Ishikawa (cell line): ENCODE results near the gene SH3BP5L.

Source experiments
- CEBPB ChIP-seq: IDR thresholded peaks from 2 replicates; pipeline ENCODE4 v1.6.1; 2012
- CREB1 ChIP-seq: IDR thresholded peaks from 2 replicates; pipeline ENCODE4 v1.6.1; 2012; ENCODE audit warnings: low read depth
- EGR1 ChIP-seq: IDR thresholded peaks from 2 replicates; pipeline ENCODE4 v1.6.1; 2012
- EP300 ChIP-seq: IDR thresholded peaks from 2 replicates; pipeline ENCODE4 v1.6.1; 2012; ENCODE audit warnings: borderline replicate concordance
- FOXM1 ChIP-seq: IDR thresholded peaks from 2 replicates; pipeline ENCODE4 v1.6.1; 2012; ENCODE audit warnings: low read depth, borderline replicate concordance
- MAX ChIP-seq: IDR thresholded peaks from 2 replicates; pipeline ENCODE4 v1.6.1; 2012
- NFIC ChIP-seq: IDR thresholded peaks from 2 replicates; pipeline ENCODE4 v1.6.1; 2012
- RAD21 ChIP-seq: IDR thresholded peaks from 2 replicates; pipeline ENCODE4 v1.6.1; 2012; ENCODE audit warnings: low read depth
- REST ChIP-seq: IDR thresholded peaks from 2 replicates; pipeline ENCODE4 v1.6.1; 2012; ENCODE audit warnings: low read depth, mild to moderate bottlenecking
- TAF1 ChIP-seq: IDR thresholded peaks from 2 replicates; pipeline ENCODE4 v1.6.1; 2012; ENCODE audit warnings: low read depth, mild to moderate bottlenecking
- TCF12 ChIP-seq: IDR thresholded peaks from 2 replicates; pipeline ENCODE4 v1.6.1; 2012; ENCODE audit warnings: low read depth
- TEAD4 ChIP-seq: IDR thresholded peaks from 2 replicates; pipeline ENCODE4 v1.6.1; 2012
- USF1 ChIP-seq: IDR thresholded peaks from 2 replicates; pipeline ENCODE4 v1.6.1; 2012
- YY1 ChIP-seq: IDR thresholded peaks from 2 replicates; pipeline ENCODE4 v1.6.1; 2012; ENCODE audit warnings: low read depth
- ZBTB7A ChIP-seq: IDR thresholded peaks from 2 replicates; pipeline ENCODE4 v1.6.1; 2012; ENCODE audit warnings: low read depth

SH3BP5L gene

GRCh38 chr1:248837045-248837780, 11.5 kb upstream of the SH3BP5L start:
- TF ChIP-seq CEBPB: no peak
- no peak for TF ChIP-seq YY1

GRCh38 chr1:248834343-248834940, 8.7 kb upstream of the SH3BP5L start:
- TF ChIP-seq TCF12 (no peak), YY1 (no peak), TAF1 (no peak), CREB1 (no peak), USF1 (no peak), MAX (no peak), CEBPB (no peak), NFIC (no peak), ZBTB7A (no peak), RAD21 (no peak)

GRCh38 chr1:248831842-248832241, 6.1 kb upstream of the SH3BP5L start:
- TF ChIP-seq EP300 (no peak), RAD21 (no peak), EGR1 (no peak), TCF12 (no peak), MAX (no peak), REST (no peak), FOXM1 (no peak), NFIC (no peak), TAF1 (no peak), ZBTB7A (no peak), USF1 (no peak), CREB1 (no peak), TEAD4 (no peak), CEBPB (no peak), YY1 (no peak)

GRCh38 chr1:248828845-248829244, 3.1 kb upstream of the SH3BP5L start:
- TF ChIP-seq CEBPB (no peak), YY1 (no peak), EGR1 (no peak), NFIC (no peak), REST (no peak), RAD21 (no peak), CREB1 (no peak), MAX (no peak), ZBTB7A (no peak), EP300 (no peak), TAF1 (no peak), USF1 (no peak), TEAD4 (no peak), TCF12 (no peak), FOXM1 (no peak)

GRCh38 chr1:248825573-248825908, 174 bp downstream of the SH3BP5L start:
- TF ChIP-seq TAF1: no peak
- TF ChIP-seq YY1: no peak
- TF ChIP-seq TEAD4: no peak
- no peak for TF ChIP-seq FOXM1
- no peak for TF ChIP-seq CEBPB
- no peak for TF ChIP-seq MAX
- no peak for TF ChIP-seq RAD21
- no peak for TF ChIP-seq CREB1
- no peak for TF ChIP-seq EP300
- TF ChIP-seq EGR1: no peak
- no peak for TF ChIP-seq ZBTB7A
- no peak for TF ChIP-seq TCF12
- TF ChIP-seq NFIC: no peak
- no peak for TF ChIP-seq REST
- no peak for TF ChIP-seq USF1
